ENCODE results near the gene PVALEF.
A peak's percentile ranks its signal among the peaks of the same experiment; 100 is the strongest.
"Not testable (repeated sequence)": the region's sequence is repeated elsewhere in the genome, so short reads cannot be mapped to it uniquely, and the experiment has no call there.

PVALEF gene

GRCh38 chr17:81222906-81223761 lies 57.8 kb downstream of the PVALEF start, which contains the start of gene CEP131:
CEP131 (minus strand) TSS chr17:81222965; CDS start chr17:81220056, 2,909 bp downstream.
- DNase-seq: peak; percentile 99 to 100

GRCh38 chr17:81223762-81224130 lies 58.4 kb downstream of the PVALEF start:
- DNase-seq: no peak

DNA sequence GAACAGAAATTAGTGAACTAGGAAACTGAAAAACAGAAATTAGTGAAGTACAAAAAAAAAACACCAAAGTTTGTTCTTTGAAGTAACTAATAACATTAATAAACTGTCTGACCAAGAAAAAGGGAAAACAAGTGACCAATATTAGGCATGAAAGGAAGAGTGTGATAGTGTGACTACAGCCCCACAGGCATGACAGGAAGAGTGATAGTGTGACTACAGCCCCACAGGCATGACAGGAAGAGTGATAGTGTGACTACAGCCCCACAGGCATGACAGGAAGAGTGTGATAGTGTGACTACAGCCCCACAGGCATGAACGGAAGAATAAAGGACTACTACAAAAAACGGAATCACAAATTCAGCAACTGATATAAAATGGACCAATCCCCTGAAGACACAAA lies 62.3 kb downstream of the PVALEF start:
- not testable (repeated sequence) for DNase-seq

GRCh38 chr17:81228420-81228819 lies 63.1 kb downstream of the PVALEF start:
- DNase-seq: no peak

- no peak for DNase-seq
Measured at GRCh38 chr17:81228834-81229665, 63.7 kb downstream of the PVALEF start.

DNA sequence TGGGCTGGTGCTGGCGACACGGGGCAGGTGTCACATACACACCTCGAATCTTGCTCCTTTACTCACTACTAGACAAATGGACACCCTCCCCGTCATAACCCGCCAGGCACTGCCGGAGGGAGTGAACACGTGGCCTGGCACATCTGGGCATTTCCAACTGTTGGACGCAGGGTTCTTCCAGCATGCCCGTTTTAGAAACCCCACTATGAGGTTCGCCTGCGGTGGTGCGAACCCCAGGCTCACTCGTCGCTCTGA lies 64.3 kb downstream of the PVALEF start:
- no peak for DNase-seq

GRCh38 chr17:81230043-81230820 lies 64.9 kb downstream of the PVALEF start:
- DNase-seq: no peak

DNA sequence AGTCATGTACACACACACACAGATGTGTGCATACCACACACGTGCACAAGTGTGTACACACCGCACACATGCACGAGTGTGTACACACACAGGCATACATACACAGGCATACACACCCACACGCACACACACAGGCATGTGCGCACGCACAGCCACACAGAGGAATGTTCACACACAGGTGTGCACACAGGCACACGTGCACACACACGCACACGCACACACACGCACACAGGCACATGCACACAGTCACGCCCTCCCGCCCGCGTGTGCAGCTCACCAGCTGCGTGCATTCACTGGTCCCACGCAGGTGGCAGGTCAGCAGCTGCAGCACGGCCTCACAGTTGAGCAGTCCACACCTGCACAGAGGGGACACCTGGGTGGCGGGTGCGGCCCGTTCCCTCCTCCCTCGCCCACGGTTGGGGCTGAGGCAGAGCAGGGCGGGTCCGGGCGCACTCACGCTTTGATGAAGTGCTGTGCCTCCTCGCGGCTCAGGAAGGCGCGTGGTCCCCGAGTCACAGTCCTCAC lies 65.9 kb downstream of the PVALEF start:
- DNase-seq: no peak

DNA sequence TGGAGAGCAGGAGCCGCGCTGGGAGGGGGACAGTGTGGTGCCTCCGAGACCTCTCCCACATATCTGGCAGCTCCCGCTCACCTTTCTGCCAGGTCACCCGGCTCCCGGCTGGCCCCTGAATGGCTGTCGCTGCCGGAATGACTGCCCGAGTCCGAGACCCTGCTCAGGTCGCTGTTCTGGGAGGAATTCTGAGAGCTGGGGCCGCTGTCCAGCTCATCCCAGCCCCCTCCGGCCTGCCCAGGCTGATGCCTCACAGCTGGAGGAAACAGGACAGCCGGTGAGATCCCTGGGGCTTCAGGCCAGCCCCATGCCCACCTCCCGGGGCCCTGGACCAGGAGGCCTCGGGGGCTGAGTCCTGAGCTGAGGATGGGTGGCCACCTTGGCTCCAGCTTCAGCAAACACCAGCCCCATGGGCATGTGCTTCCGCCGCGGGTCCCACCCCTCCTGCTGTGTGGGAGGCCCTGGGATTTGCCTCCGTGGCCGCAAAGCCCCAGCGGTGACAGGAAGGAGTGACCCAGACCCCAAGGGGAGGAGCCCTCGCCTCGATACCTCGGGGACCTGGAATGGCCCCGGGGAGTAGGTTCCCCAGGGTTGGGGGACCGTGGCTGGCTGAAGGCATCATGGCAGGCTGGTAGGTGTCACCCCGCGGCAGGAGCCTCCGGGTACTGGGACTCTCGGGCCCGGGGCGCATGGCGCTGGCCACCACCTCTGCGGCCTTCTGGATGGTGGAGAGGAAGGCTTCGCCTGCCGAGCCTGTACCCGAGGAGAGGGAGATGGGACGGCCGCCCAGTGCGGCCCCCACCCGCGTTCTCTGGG lies 66.7 kb downstream of the PVALEF start:
- no peak for DNase-seq

Measured in activated CD4-positive, alpha-beta T cell treated with anti-CD3 and anti-CD28 coated beads for 4 hours (primary cell).